Hepatocyte (in vitro differentiated cells): ENCODE data around the gene TTF1.

Experiments
- CTCF ChIP-seq: fragments of 200-600 bp; sonication (generic); IDR thresholded peaks from 2 replicates; pipeline ENCODE4 v1.5.1; 2016; ENCODE audit warnings: antibody characterized with exemption, mild to moderate bottlenecking; ENCODE audit not compliant: poor library complexity
- EZH2 ChIP-seq: fragments of 200-600 bp; sonication (generic); IDR thresholded peaks from 2 replicates; pipeline ENCODE4 v1.6.1; 2016; ENCODE audit warnings: antibody characterized with exemption, mild to moderate bottlenecking, borderline replicate concordance
- EZH2phosphoT487 ChIP-seq: fragments of 200-600 bp; sonication (generic); IDR thresholded peaks from one replicate; pipeline ENCODE4 v1.6.1; 2018; ENCODE audit warnings: antibody characterized with exemption, mild to moderate bottlenecking, low read depth, moderate library complexity; ENCODE audit not compliant: unreplicated experiment, severe bottlenecking

- TF ChIP-seq CTCF = no peak
- no peak for TF ChIP-seq EZH2
- TF ChIP-seq EZH2phosphoT487 = no peak
Observed at GRCh38 chr9:132447902-132448301, 41.3 kb upstream of the TTF1 start.
